Pulmonary artery endothelial cell (primary cell): ENCODE measurements around the gene PPP1R7. TPM values are rescaled to one million over a fixed set of nuclear protein-coding genes. Genes with fewer than 3 reads are reported as not detected.
"Not testable (repeated sequence)": the region's sequence is repeated elsewhere in the genome, so short reads cannot be mapped to it uniquely, and the experiment has no call there.

Experiments used
- DNase-seq: peaks from one replicate; pipeline ENCODE4 v3.0.0-alpha.2; 2011; ENCODE audit warnings: low read depth, low spot score
- total RNA-seq: library from RNA; depleted of rRNA; stranded (reverse); fragments of >200 nt; gene quantifications from 2 replicates; pipeline ENCODE4 v1.2.3, GENCODE V29; 2014

PPP1R7 gene
- total RNA-seq, 1 donor from 2014 or later, result 45.9 TPM

- DNase-seq, result no peak
Observed at GRCh38 chr2:241193271-241193670, 43.0 kb downstream of the PPP1R7 start.

- DNase-seq, result no peak
Observed at GRCh38 chr2:241194811-241195210, 44.5 kb downstream of the PPP1R7 start.

- no peak for DNase-seq
Observed at GRCh38 chr2:241195506-241196130, 45.4 kb downstream of the PPP1R7 start.

- not testable (repeated sequence) for DNase-seq
Observed at GRCh38 chr2:241197246-241197645, 47.0 kb downstream of the PPP1R7 start.

- DNase-seq, result no peak
Observed at GRCh38 chr2:241197947-241198346, 47.7 kb downstream of the PPP1R7 start.

- DNase-seq, result no peak
Observed at GRCh38 chr2:241198381-241199279, 48.4 kb downstream of the PPP1R7 start.

GRCh38 chr2:241199286-241199685 lies 49.0 kb downstream of the PPP1R7 start:
- DNase-seq, result no peak

GRCh38 chr2:241199897-241200821 lies 49.9 kb downstream of the PPP1R7 start:
- DNase-seq, result no peak

- no peak for DNase-seq
Observed at GRCh38 chr2:241200822-241201395, 50.6 kb downstream of the PPP1R7 start.

GRCh38 chr2:241201445-241202267 lies 51.4 kb downstream of the PPP1R7 start:
- DNase-seq, result no peak

- no peak for DNase-seq
Observed at GRCh38 chr2:241202268-241202585, 52.0 kb downstream of the PPP1R7 start.

GRCh38 chr2:241202681-241203080 lies 52.4 kb downstream of the PPP1R7 start:
- DNase-seq, result no peak

- no peak for DNase-seq
Observed at GRCh38 chr2:241203218-241204009, 53.1 kb downstream of the PPP1R7 start.

- no peak for DNase-seq
Observed at GRCh38 chr2:241204010-241204384, 53.7 kb downstream of the PPP1R7 start.

GRCh38 chr2:241204490-241204889 lies 54.2 kb downstream of the PPP1R7 start:
- DNase-seq, result no peak

GRCh38 chr2:241205086-241205485 lies 54.8 kb downstream of the PPP1R7 start:
- DNase-seq, result no peak

GRCh38 chr2:241207151-241207550 lies 56.9 kb downstream of the PPP1R7 start:
- DNase-seq, result no peak

GRCh38 chr2:241207641-241208040 lies 57.4 kb downstream of the PPP1R7 start:
- DNase-seq, result no peak

- DNase-seq, result no peak
Observed at GRCh38 chr2:241208058-241208457, 57.8 kb downstream of the PPP1R7 start.

GRCh38 chr2:241209271-241209670 lies 59.0 kb downstream of the PPP1R7 start:
- no peak for DNase-seq
